Eye (tissue), 1 donor: ENCODE measurements around the gene OVOL2.
"Not testable (repeated sequence)": the region's sequence is repeated elsewhere in the genome, so short reads cannot be mapped to it uniquely, and the experiment has no call there.

Experiments
- DNase-seq: peaks from one replicate; pipeline ENCODE4 v3.0.0-alpha.2; 2015

The OVOL2 gene

GRCh38 chr20:18057101-18057993 is at the start of gene OVOL2:
Gene OVOL2 (minus strand): TSS chr20:18057916. CDS start chr20:18057634, 282 bp downstream.
- DNase-seq: peak; percentile 68

DNA sequence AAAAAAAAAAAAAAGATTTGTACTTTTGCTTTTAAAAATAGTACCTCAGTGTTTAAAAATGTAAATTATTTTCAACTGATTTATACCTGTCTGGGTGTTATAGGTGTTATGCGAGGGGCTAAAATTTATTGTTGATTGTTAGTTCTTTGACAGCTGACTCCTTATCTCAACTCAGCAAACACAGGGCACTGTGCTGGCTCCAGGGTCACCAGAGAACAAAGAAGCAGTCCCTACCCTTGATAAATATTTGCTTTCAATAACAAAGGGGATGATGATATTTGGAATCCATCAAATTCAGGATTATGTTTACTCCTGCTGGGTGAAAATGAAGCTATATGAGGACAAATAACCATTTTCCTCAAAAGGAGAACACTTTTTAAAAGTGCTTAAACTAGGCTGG is 45.8 kb upstream of the OVOL2 start:
- DNase-seq: no peak

DNA sequence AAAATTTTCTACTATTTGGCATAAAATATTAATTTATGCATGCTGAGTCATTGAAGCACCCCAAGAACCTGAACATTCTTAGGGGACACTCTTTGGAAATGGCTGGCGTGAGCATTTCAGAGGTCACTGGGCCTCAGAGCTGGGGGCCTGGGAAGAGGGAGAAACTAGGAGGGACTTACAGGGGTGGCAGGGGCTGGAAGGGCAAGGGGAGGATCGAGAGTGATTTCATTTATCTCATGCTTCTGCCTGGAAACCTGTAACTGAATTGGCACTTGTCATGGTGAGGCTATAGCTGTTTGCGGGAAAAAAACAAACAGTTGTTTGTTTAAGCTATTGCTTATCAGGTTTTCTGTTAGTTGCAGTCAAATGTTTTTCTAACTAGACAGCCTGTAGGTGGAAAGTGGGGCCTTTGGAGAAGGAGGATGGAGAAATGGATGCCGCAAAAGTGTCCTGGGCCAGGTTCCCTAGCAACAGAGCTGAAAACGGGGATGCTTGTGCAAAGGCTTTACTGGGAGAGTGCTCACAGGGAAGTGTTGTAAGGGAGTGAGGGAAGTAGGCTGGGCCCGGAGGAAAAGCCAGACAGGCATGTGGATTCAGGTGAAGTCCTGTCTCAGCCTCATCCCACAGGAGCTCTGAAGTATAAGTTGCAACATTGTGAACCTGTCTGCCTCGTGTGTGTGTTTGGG is 43.6 kb upstream of the OVOL2 start:
- no peak for DNase-seq

DNA sequence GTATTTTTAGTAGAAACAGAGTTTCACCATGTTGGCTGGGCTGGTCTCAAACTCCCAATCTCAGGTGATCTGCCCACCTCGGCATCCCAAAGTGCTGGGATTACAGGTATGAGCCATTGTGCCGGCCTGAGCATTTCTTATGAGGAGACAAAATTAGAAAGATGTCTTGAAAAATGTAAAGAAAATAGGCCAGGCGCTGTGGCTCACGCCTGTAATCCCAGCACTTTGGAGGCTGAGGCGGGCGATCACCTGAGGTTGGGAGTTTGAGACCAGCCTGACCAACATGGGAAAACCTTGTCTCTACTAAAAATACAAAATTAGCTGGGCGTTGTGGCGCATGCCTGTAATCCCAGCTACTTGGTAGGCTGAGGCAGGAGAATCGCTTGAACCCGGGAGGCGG is 42.9 kb upstream of the OVOL2 start:
- not testable (repeated sequence) for DNase-seq

DNA sequence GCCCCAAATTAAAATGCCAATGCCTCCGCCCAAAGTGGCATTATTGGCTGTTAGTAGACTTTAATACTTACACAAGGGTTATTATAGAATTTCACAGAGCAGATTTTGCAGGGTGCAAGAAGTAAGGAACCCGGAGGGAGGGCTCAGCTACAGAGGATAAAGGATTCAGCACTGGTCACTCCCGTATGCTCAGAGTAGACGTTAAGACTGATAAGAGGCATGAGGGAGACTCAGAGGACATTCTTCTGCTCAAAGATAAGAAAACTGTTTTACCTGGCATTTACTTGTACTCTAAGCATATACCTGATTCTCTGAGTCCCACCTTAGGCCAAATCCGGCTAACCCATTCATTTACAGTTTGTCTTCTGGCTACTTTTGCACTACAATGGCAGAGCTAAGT is 36.5 kb upstream of the OVOL2 start:
- no peak for DNase-seq

GRCh38 chr20:18093388-18093787 is 35.7 kb upstream of the OVOL2 start:
- no peak for DNase-seq

- no peak for DNase-seq
These were observed 35.2 kb upstream of the OVOL2 start for GRCh38 chr20:18092890-18093289.

DNA sequence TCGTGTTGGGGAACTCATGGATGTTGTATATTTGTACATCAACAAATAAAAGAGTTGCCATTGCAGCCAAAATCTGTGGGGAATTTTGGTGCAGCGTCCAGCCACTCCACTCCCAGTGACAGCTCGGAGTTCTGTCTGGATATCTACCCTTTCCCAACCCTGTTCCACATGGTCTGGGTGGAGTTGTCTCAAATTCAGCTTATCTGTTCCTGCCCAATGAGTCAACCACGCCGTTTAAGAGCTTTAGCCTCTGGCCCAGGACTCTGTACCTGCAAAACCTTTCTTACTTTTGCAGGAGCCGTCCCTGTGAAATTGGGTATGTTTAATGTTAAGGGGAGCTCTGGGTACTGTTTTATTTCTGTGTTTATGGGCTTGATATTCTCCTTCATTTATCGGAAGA is 33.9 kb upstream of the OVOL2 start:
- DNase-seq: no peak

DNA sequence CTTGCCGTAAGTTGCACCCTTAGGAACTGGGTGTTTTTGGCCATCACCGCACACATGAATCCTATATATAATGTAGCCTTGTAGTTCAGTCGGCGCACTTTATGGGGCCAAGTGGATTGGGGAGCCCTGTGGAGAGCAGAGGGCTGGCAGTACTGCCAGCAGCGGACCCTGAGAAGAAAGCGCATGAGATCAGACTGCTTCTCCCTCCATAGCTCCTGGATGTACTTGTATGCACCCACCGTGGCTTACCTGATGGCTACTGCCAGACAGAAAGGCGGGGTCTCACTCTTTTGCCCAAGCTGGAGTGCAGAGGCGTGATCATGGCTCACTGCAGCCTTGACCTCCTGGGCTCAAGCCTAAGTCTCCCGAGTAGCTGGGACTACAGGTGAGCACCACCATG is 32.8 kb upstream of the OVOL2 start:
- DNase-seq: no peak

DNA sequence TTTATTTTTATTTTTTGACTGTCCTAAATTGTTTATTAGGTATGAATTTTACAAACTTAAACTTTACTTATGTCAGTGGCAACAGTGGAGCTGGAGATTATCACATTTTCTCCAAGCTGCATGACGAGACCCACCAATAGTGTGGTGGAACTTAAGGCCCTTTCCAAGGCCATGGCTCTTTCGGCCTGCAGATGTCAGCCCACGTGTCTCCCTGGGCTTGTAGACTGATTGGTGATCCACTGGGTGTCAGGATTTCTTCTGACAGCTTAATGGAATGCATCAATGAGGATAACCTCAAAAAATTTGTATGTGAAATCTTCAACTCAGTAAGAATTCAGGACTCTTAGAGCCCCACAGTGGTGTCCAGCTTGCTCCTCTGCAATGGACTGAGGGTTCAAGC is 32.3 kb upstream of the OVOL2 start:
- no peak for DNase-seq

- not testable (repeated sequence) for DNase-seq
These were observed 31.1 kb upstream of the OVOL2 start for GRCh38 chr20:18088841-18089240.

- DNase-seq: not testable (repeated sequence)
These were observed 30.6 kb upstream of the OVOL2 start for GRCh38 chr20:18088298-18088697.

GRCh38 chr20:18087054-18087453 is 29.3 kb upstream of the OVOL2 start:
- DNase-seq: no peak

GRCh38 chr20:18080836-18081235 is 23.1 kb upstream of the OVOL2 start:
- not testable (repeated sequence) for DNase-seq

DNA sequence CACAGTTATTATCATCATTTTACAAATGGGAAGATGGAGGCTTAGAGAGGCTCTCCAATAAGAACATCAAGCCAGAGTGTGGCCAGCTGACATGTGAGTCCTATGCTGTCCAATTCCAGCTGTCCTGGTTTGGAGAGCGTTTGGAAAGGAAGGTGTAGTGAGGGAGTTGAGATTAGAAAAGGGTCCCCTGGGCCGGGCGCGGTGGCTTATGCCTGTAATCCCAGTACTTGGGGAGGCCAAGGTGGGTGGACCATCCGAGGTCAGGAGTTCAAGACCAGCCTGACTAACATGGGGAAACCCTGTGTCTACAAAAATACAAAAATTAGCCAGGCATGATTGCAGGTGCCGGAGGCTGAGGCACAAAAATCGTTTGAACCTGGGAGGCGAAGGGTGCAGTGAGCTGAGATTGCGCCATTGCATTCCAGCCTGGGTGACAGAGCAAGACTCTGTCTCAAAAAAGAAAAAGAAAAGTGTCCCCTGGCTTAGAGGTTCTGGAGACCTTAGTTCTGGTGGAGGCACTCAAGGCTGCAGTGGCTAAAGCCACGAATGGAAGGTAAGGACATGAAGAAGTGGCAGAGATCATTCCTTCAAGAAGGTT is 22.1 kb upstream of the OVOL2 start:
- DNase-seq: no peak

GRCh38 chr20:18077157-18077556 is 19.4 kb upstream of the OVOL2 start:
- no peak for DNase-seq

DNA sequence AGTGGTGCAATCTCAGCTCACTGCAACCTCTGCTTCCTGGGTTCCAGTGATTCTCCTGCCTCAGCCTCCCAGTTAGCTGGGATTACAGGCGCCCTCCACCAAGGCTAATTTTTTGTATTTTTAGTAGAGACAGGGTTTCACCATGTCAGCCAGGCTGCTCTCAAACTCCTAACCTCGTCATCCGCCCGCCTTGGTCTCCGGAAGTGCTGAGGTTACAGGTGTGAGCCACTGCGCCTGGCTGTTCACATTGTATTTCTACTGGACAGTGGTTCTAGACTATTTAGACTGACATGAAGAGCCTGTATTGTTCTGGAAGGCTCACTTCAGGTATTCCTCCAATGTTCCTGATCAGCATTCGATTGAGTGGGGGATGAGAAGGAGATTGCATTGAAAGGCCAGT is 14.8 kb upstream of the OVOL2 start:
- DNase-seq: no peak

GRCh38 chr20:18066421-18067333 is 9.0 kb upstream of the OVOL2 start:
- DNase-seq: no peak

GRCh38 chr20:18063676-18064075 is 6.0 kb upstream of the OVOL2 start:
- no peak for DNase-seq

GRCh38 chr20:18059603-18060002 is 1.9 kb upstream of the OVOL2 start:
- no peak for DNase-seq

- DNase-seq: peak; percentile 70
These were observed 1.1 kb upstream of the OVOL2 start for GRCh38 chr20:18058661-18059467.

GRCh38 chr20:18057994-18058349 is 256 bp upstream of the OVOL2 start:
- no peak for DNase-seq
